ENCODE data around the gene SYNE1. TPM values are rescaled to one million over a fixed set of nuclear protein-coding genes. Genes with fewer than 3 reads are reported as not detected.

The SYNE1 gene
- total RNA-seq, 1 donor from 2014 or later, result 288 TPM

Other genes starting within 250 kb of the SYNE1 start
- gene MYCT1, start 60.5 kb upstream of the SYNE1 start, total RNA-seq (ENCODE audit: insufficient read depth, low replicate concordance), result 3.1 TPM
- 5.3 TPM for gene VIP, start 113.4 kb upstream of the SYNE1 start, total RNA-seq (ENCODE audit: insufficient read depth, low replicate concordance)